Left hindlimb (tissue), 1 donor: Measurements from ENCODE around the gene ZNG1A.
A peak's percentile ranks its signal among the peaks of the same experiment; 100 is the strongest.
"Not testable (repeated sequence)": the region's sequence is repeated elsewhere in the genome, so short reads cannot be mapped to it uniquely, and the experiment has no call there.

ENCODE experiments used
- DNase-seq: peaks from one replicate; pipeline ENCODE4 v3.0.0-alpha.2; 2018

Gene ZNG1A

GRCh38 chr9:178970-179383 is at the start of gene ZNG1A:
TSS of gene ZNG1A (minus strand) at chr9:179056. CDS start at chr9:178969, 87 bp downstream.
- DNase-seq = peak; percentile 80

GRCh38 chr9:227860-228259 is 49.0 kb upstream of the ZNG1A start:
- DNase-seq = no peak

DNA sequence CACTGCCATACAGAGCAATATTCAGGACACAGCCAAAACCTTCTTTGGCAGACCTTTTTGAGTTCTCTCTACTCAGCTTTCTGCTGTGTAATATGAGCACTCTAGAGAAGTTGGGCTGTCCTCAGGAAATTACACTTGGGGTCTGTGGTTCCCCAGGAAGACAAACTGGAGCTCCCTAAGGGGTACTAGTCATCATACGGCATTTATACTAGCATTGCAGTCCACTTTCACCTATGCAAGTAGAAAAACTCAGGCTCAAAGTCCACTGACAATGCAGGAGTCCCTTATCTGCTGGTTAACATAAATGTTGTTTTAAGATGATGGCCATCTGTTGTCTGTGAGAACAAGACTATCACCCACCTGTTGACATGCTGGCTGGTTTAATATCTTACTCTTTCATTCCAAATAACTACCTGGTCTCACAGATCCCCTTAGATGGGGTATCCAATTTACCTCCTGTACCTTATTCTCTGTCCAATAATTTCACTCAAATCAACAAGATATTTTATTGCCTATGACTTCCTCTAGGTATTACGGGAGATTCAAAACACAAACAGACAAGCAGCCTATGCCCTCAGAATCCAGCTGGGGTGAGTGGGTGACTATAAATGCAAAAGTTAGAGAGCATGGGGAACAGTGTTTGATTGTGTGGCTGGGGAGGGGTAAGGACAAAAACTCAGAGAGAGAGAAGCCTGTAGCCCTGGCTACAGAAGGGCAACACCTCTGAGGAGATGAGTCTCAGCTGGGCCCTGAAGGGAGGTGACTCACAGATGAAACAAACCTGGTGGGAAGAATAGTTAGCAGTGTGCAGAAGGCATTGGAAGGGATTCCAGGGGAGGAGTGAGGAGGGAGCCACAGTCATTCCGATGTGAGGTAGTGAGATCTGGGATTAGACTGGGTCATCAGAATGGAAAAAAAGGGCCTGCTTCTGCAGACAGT is 46.0 kb upstream of the ZNG1A start:
- no peak for DNase-seq

GRCh38 chr9:224026-224425 is 45.2 kb upstream of the ZNG1A start:
- DNase-seq = no peak

- no peak for DNase-seq
Measured at GRCh38 chr9:223152-223551, 44.3 kb upstream of the ZNG1A start.

DNA sequence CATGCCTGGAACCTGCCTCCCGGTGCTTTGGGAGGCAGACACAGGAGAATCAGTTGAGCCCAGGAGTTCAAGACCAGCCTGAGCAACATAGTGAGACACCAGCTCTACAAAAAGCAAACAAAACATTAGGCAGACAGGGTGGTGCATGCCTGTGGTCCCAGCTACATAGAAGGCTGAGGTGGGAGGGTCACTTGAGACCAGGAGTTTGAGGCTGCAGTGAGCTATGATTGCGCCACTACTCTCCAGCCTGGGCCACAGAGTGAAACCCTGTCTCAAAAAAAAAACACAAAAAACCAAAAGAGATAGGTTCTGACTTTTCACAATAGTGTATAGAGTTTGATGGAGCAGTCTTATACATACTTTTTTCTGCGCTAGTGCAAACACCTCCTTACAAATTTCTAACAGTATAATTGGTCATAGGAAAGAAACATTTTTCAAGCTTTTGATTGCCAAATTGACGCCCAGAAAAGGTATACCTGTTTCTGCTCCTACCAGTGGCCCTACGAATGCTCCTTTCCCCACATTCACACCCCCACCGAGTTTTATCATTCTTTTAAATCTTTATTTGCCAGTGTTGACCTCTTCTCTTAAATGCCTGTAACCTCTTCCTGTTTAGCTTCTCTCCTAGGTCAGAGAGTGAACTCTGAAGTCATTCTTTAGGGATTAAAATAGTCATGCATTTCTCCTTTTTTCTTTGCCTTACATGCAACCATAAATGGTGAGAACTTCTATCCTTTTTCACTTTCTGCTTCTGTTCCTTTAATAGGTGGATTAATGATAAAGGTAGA is 43.3 kb upstream of the ZNG1A start:
- DNase-seq = no peak

- DNase-seq = no peak
Measured at GRCh38 chr9:219670-220365, 41.0 kb upstream of the ZNG1A start.

- DNase-seq = not testable (repeated sequence)
Measured at GRCh38 chr9:219036-219435, 40.2 kb upstream of the ZNG1A start.

- no peak for DNase-seq
Measured at GRCh38 chr9:217950-218349, 39.1 kb upstream of the ZNG1A start.

- no peak for DNase-seq
Measured at GRCh38 chr9:216866-217265, 38.0 kb upstream of the ZNG1A start.

- no peak for DNase-seq
Measured at GRCh38 chr9:215631-216155, 36.8 kb upstream of the ZNG1A start.

DNA sequence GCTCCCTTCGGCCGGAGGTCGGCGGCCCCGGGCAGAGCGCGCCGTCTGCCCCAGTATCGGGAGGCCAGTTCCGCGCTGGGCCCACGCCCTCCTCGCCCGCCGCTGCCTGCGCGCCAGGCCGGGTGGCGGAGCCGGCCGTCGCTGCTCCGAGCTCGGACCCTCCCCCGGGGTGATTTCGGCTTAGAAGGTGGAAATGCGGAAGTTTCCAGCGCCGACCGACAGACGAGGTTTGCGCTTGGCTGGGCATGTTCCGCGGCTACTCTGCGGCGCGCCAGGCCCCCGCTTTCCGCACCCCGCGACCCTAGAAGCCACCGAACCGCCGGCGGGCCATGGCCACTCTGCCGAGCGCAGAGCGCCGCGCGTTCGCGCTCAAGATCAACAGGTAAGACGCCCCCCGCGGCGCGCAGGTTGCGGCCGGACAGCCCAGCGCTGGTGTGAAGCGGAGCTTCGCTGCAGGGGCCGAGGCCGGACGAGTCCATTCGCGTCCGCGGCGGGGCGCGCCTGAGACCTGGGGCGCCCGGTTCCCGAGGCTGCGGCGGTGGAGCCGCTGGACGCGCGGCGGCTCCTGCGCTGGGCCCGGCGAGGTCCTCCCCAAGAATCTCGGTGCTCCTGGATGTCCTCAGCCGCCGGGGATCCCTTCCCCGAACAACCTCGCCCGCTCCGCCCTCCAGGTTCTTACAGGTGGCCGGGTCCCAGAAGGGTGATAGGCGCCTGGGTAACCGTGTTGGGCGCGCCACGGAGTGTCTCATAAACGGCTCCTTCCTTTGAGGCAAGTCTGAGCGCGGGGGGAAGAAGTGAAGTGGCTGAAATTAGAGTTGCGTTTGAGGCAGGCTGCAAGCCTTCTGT is 36.0 kb upstream of the ZNG1A start, which contains the start of gene DOCK8:
TSS of gene DOCK8 (plus strand) at position 218 of the 846 bp plus-strand sequence. CDS start at position 330, 112 bp downstream.
- peak; percentile 65 for DNase-seq

DNA sequence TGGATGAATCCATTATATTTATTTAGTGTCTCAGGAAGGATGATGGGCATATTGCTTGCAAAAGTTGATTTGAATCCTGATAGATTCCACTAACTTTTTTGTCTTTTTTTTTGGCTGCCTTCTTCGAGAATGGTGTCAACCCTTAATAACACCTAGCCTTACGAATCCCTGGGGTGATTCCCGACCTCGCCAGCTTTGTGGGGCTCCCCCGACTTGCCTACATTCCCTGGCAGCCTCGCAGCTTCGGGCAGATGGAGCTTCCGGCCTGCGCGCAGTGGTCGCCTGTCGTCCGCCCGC is 35.4 kb upstream of the ZNG1A start:
- no peak for DNase-seq

- DNase-seq = not testable (repeated sequence)
Measured at GRCh38 chr9:213901-214300, 35.0 kb upstream of the ZNG1A start.

- DNase-seq = no peak
Measured at GRCh38 chr9:212297-212696, 33.4 kb upstream of the ZNG1A start.

- no peak for DNase-seq
Measured at GRCh38 chr9:211557-211956, 32.7 kb upstream of the ZNG1A start.

GRCh38 chr9:211036-211435 is 32.2 kb upstream of the ZNG1A start:
- DNase-seq = no peak

DNA sequence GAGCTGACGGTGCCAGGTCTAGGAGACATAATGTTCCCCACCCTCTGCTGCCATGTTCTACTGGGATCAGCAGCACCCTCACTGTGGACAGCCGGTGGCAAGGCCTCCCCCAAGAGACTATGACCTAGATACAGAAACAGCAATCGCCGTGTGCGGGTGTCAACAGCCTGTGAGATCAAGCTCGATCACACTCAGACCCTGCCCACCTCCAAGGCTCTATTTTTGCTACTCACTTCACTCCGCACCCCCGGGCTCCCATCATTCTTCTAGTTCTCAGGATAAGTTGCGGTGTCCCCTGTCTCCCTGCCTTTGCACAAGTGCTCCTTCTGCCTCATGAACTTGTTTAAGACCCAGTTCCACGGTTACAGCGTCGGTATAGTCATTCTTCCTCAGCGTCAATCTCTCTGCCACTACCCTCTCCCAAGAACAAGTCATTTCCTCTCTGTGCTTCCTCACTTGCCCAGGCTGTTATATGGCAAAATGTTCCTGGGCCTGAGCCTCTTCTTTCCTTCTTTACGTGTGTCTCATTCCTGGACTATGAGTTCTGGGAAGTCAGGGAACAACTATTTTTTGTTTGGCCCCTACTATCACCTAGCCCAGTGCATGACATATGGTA is 30.4 kb upstream of the ZNG1A start:
- no peak for DNase-seq

GRCh38 chr9:206481-206880 is 27.6 kb upstream of the ZNG1A start:
- no peak for DNase-seq

- not testable (repeated sequence) for DNase-seq
Measured at GRCh38 chr9:199601-200000, 20.7 kb upstream of the ZNG1A start.

DNA sequence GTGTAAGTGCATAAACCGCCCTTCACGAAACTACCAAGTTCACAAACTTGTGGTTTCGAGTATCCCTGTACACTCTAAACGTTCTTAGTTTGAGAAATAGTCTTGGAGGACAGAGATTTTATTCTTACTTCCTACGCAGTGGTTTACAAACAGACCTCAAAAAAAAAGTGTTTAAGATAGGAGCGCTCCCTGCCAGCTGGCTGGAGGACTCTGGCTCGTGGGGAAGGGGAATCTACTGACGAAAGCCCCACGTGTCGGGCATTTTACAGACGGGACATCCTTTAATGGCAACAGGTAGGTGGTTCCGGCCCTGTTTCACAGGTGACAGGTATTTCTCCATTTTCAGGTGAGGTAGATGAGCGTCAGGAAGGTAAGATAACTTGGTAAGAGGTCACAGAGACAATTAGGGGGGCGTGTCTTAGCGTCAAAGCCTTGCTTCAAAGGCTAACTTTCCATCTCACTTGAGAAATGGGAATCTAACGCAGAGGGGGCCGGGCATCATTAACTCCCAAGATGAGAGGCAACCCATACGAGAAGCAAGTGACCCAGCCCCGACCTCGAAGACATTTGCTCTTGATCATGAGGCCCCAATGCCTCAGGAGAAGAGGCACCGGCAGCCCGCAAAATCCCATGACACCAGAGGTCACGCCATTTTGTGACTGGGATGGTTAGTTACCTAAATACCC is 573 bp downstream of the ZNG1A start:
- peak; percentile 18 for DNase-seq
